Breast epithelium (tissue), 3 donors: ENCODE results near the gene RNLS.

ENCODE experiments used
- CTCF ChIP-seq, 3 donors: fragments of 450-650 bp; IDR thresholded peaks; one replicate each; pipeline ENCODE4 v1.5.1; 2016 to 2017; ENCODE audit warnings: antibody characterized with exemption in 3 of 3, mild to moderate bottlenecking in 3 of 3, moderate library complexity in 3 of 3
- POLR2A ChIP-seq: fragments of 450-650 bp; IDR thresholded peaks from one replicate; pipeline ENCODE4 v1.6.1; 2016; ENCODE audit warnings: antibody characterized with exemption, mild to moderate bottlenecking, moderate library complexity
- POLR2AphosphoS5 ChIP-seq, 3 donors: sonication (generic); formaldehyde crosslinking; IDR thresholded peaks; one replicate each; pipeline ENCODE4 v1.6.1; 2017; ENCODE audit warnings: antibody characterized with exemption in 3 of 3

GRCh38 chr10:88413412-88413811 lies 169.7 kb downstream of the RNLS start:
- TF ChIP-seq CTCF (IDR thresholded peaks at IDR 0.05) (no peak), POLR2A (no peak), POLR2AphosphoS5 (IDR thresholded peaks at IDR 0.05) (no peak)
